Motor neuron (in vitro differentiated cells): ENCODE data around the gene ADAMTS15. TPM values are rescaled to one million over a fixed set of nuclear protein-coding genes. Genes with fewer than 3 reads are reported as not detected.
A peak's percentile ranks its signal among the peaks of the same experiment; 100 is the strongest.

Experiments
- ATAC-seq, 8 experiments: fragments of 200-7000 bp; cut with Tn5 transposase; replicated peaks in 6 of 8; 2 replicates each; pipeline ENCODE4 v1.8.0; 2021; ENCODE audit warnings: mild to moderate bottlenecking in 8 of 8, moderate library complexity in 8 of 8
- H3K27ac ChIP-seq, 2 donors: fragments of 250-450 bp; sonication (Bioruptor Pico); 2 replicates each; pipeline ENCODE4 v1.9.0; 2021; ENCODE audit warnings: antibody characterized with exemption in 2 of 2, mild to moderate bottlenecking in 2 of 2, moderate library complexity in 1 of 2
- H3K4me1 ChIP-seq, 2 donors: fragments of 250-450 bp; sonication (Bioruptor Pico); replicated peaks in 1 of 2; 2 replicates each; pipeline ENCODE4 v1.6.1; 2021; ENCODE audit warnings: antibody characterized with exemption in 2 of 2, mild to moderate bottlenecking in 2 of 2, moderate library complexity in 1 of 2
- H3K4me3 ChIP-seq, 5 donors: fragments of 250-450 bp; sonication (Bioruptor Pico); 2 replicates each; pipeline ENCODE4 v1.9.0; 2021; ENCODE audit warnings: antibody characterized with exemption in 5 of 5, mild to moderate bottlenecking in 5 of 5, moderate library complexity in 4 of 5
- WGBS, 10 experiments: fragments of 450-650 bp; shearing (Covaris generic); methylation state at CpG; one replicate each; pipeline ENCODE4 v1.0.0; 2022; 5-methylcytosine and 5-hydroxymethylcytosine counted together
- in situ Hi-C, 9 experiments: fragments of 400-800 bp; cut with MboI; loops; one replicate each; pipeline ENCODE4 v1.15.0; 2021; ENCODE audit warnings: low sequenced_read_pairs in 9 of 9, low pct_unique_long_range_greater_than_20kb in 2 of 9; ENCODE audit not compliant: unreplicated experiment in 9 of 9
- total RNA-seq, 8 experiments: library from RNA; unstranded; fragments of 300-600 nt; gene quantifications; 2 replicates each; pipeline versions ENCODE4 v1.2.3 to v1.2.4, GENCODE V29; 2022

The ADAMTS15 gene
- total RNA-seq, 8 experiments from 2014 or later: 0.52 to 55.3 (median 1.1) TPM

GRCh38 chr11:130409594-130410388, 38.7 kb upstream of the ADAMTS15 start:
- Histone ChIP-seq H3K4me3 (no peak overlapping the region), H3K27ac (no peak overlapping the region), H3K4me1 (peaks cover 0 to 6% of the 10 kb centered on the region in 2 donors)
- no peak for ATAC-seq
- WGBS, 10 experiments: 37 to 100% (median 67%) methylated on average over 1 to 5 of the region's 7 CpGs; no CpG with 5 or more reads in 1 of the 10 experiments
- in situ Hi-C loops: loop anchor here in 3 of 9 experiments (25.0 kb wide), 1 partner anchor 197 kb away; no protein-coding TSS in a partner anchor

- Histone ChIP-seq H3K4me1 (peaks cover 0 to 6% of the 10 kb centered on the region in 2 donors), H3K4me3 (no peak overlapping the region), H3K27ac (no peak overlapping the region)
- in situ Hi-C loops: loop anchor here in 3 of 9 experiments (25.0 kb wide), 1 partner anchor 199 kb away; no protein-coding TSS in a partner anchor
- no peak for ATAC-seq
- 65 to 100% (median 100%) methylated on average over 1 to 5 of the region's 11 CpGs; no CpG with 5 or more reads in 5 of the 10 experiments for WGBS, 10 experiments
Measured at GRCh38 chr11:130411223-130411622, 37.2 kb upstream of the ADAMTS15 start.

DNA sequence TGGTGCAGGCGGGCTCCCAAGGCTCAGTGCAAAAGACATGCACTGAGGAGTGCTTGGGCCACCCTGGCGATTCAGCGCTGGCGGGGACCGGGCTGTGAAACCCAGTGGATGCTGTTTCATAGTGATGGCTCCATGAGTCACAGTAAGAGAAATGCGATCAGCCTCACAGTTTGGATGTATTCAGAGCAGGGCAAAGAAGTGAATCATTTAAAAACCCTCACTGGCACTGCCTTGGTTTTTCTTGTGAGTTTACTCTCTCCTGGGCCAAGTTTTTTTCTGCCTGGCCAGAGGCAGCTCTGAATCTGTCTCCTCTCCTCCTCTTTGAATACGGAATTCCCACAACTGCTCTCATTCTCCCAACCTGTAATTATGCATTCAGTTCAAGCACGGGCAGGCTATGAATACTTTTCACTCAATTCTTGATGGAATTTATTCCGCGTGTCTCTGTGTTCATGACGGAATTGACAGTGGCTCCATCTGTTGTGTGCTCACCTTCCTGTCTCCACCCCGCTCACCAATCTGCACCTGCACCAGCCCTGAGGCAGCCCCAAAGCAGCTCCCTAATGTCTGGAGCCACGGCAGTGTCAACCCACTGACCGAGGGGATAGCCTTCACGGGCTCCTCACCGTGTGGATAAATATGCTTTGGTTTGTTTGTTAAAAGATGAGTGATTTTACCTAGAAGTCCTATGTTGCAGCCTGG, 34.9 kb upstream of the ADAMTS15 start:
- Histone ChIP-seq H3K27ac (no peak overlapping the region), H3K4me1 (peaks cover 0 to 6% of the 10 kb centered on the region in 2 donors), H3K4me3 (no peak overlapping the region)
- in situ Hi-C loops: loop anchor here in 3 of 9 experiments (25.0 kb wide), 1 partner anchor 201 kb away; no protein-coding TSS in a partner anchor
- WGBS, 10 experiments: 0 to 74% (median 60%) methylated on average over 1 to 10 of the region's 16 CpGs; no CpG with 5 or more reads in 3 of the 10 experiments
- ATAC-seq: peak; percentile 56 to 96 (median 82)

GRCh38 chr11:130414107-130415080, 34.1 kb upstream of the ADAMTS15 start:
- peak in 1 of 8 experiments; percentile 21 for ATAC-seq
- in situ Hi-C loops: loop anchor here in 3 of 9 experiments (25.0 kb wide), 1 partner anchor 202 kb away; no protein-coding TSS in a partner anchor
- peaks cover 0 to 6% of the 10 kb centered on the region in 2 donors for H3K4me1 ChIP-seq
- 54 to 100% (median 87%) methylated on average over 1 to 16 of the region's 24 CpGs for WGBS, 10 experiments
- no peak overlapping the region for H3K4me3 ChIP-seq
- no peak overlapping the region for H3K27ac ChIP-seq

DNA sequence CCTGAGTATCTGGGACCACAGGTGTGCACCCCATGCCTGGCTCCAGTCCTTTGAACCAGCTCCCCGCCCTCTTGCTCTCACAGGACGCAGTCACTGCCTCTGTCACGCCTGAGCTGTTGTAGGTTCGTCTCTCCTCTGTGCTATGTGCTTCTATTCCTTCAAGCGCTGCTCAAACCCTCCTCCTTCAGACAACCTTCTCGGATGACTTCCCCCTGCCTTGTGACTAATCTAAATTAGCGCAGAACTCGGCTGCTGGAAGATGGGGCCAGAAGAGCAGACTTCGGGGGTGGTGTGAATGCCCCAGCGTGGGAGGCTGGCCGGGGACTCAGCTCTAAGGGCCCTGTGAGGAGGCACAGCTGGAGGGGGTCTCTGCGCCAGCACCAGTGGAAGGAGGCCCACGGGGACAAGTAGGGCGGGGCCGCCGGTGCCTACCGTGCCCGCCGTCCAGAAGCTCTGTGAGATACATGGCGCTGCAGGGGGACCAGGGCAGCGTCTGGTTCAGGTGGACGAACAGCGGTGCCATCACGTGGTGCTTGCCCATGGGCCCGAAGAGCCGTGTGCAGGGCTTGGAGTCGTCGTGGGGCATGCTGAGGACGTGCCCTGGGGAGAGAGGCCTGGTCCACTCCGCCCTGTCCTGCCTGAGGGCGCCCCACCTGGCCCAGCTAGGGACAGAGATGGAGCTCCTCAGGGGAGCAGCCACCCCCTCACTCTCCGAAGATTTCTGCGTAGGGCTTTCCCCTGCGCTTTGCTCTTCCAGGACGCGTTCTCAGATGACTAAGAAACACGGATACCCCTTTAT, 32.5 kb upstream of the ADAMTS15 start:
- WGBS, 10 experiments: 80 to 100% (median 83%) methylated on average over 1 to 8 of the region's 37 CpGs; no CpG with 5 or more reads in 4 of the 10 experiments
- ATAC-seq: peak in 3 of 8 experiments; percentile 24 to 49 (median 46)
- Histone ChIP-seq H3K4me1 (peaks cover 0 to 6% of the 10 kb centered on the region in 2 donors), H3K27ac (no peak overlapping the region), H3K4me3 (no peak overlapping the region)
- in situ Hi-C loops: loop anchor here in 3 of 9 experiments (25.0 kb wide), 1 partner anchor 204 kb away; no protein-coding TSS in a partner anchor

DNA sequence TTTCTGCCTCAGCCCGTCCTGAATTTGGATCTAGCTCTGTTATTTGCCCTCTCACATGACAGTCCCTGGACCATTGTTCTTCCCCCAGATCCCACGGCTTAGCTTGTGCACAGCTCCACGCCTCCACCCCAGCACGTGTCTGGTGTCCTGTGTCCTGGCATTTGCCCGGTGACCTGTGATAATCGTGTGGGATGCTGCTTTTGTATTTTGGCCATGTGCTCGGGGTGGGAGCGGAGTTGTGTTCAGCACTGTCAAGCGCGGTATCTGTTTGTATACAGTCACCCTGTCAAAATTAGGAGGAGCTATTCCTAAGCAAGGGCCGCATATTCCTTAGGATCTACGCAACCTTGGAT, 31.9 kb upstream of the ADAMTS15 start:
- in situ Hi-C loops: loop anchor here in 3 of 9 experiments (25.0 kb wide), 1 partner anchor 204 kb away; no protein-coding TSS in a partner anchor
- Histone ChIP-seq H3K4me1 (peaks cover 0 to 6% of the 10 kb centered on the region in 2 donors), H3K4me3 (no peak overlapping the region), H3K27ac (no peak overlapping the region)
- 55 to 100% (median 83%) methylated on average over 1 to 8 of the region's 12 CpGs; no CpG with 5 or more reads in 1 of the 10 experiments for WGBS, 10 experiments
- peak in 3 of 8 experiments; percentile 45 to 77 (median 75) for ATAC-seq

- in situ Hi-C loops: loop anchor here in 3 of 9 experiments (25.0 kb wide), 1 partner anchor 205 kb away; no protein-coding TSS in a partner anchor
- 73 to 100% (median 88%) methylated on average over 4 to 7 of the region's 11 CpGs; no CpG with 5 or more reads in 4 of the 10 experiments for WGBS, 10 experiments
- ATAC-seq: no peak
- Histone ChIP-seq H3K4me1 (peaks cover 0 to 6% of the 10 kb centered on the region in 2 donors), H3K4me3 (no peak overlapping the region), H3K27ac (no peak overlapping the region)
Measured at GRCh38 chr11:130416906-130417305, 31.5 kb upstream of the ADAMTS15 start.

DNA sequence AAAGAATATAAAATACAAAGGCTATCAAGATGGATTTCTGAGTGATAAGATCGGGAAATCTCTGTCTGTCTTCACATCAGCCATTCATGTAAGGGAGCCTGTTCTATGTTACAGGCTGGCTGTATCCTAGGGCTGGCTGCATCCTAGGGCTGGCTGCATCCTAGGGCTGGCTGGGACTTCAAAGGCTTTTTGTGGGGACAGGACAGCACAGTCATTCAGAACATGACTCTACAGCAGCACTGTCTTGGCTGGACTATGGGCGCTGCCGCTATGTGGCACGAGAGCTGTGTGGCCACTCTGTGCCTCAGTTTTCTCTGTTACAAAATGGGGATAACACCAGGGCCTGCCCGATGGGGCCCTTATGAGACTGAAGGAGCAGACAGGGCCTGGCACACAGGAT, 30.2 kb upstream of the ADAMTS15 start:
- in situ Hi-C loops: loop anchor here in 3 of 9 experiments (25.0 kb wide), 1 partner anchor 206 kb away; no protein-coding TSS in a partner anchor
- no peak overlapping the region for H3K27ac ChIP-seq

GRCh38 chr11:130418756-130419155, 29.7 kb upstream of the ADAMTS15 start:
- ATAC-seq: no peak
- Histone ChIP-seq H3K4me3 (no peak overlapping the region), H3K27ac (no peak overlapping the region), H3K4me1 (peaks cover 0 to 1% of the 10 kb centered on the region in 2 donors)
- in situ Hi-C loops: loop anchor here in 3 of 9 experiments (25.0 kb wide), 1 partner anchor 206 kb away; no protein-coding TSS in a partner anchor
- 10 to 100% (median 82%) methylated on average over 1 to 6 of the region's 12 CpGs; no CpG with 5 or more reads in 3 of the 10 experiments for WGBS, 10 experiments

More for the DNA sequence above, 30.2 kb upstream of the ADAMTS15 start:
- no peak overlapping the region for H3K4me3 ChIP-seq
- WGBS, 10 experiments: 0 to 100% (median 61%) methylated on average over 1 to 5 of the region's 5 CpGs; no CpG with 5 or more reads in 4 of the 10 experiments
- H3K4me1 ChIP-seq: peaks cover 0 to 5% of the 10 kb centered on the region in 2 donors
- no peak for ATAC-seq

DNA sequence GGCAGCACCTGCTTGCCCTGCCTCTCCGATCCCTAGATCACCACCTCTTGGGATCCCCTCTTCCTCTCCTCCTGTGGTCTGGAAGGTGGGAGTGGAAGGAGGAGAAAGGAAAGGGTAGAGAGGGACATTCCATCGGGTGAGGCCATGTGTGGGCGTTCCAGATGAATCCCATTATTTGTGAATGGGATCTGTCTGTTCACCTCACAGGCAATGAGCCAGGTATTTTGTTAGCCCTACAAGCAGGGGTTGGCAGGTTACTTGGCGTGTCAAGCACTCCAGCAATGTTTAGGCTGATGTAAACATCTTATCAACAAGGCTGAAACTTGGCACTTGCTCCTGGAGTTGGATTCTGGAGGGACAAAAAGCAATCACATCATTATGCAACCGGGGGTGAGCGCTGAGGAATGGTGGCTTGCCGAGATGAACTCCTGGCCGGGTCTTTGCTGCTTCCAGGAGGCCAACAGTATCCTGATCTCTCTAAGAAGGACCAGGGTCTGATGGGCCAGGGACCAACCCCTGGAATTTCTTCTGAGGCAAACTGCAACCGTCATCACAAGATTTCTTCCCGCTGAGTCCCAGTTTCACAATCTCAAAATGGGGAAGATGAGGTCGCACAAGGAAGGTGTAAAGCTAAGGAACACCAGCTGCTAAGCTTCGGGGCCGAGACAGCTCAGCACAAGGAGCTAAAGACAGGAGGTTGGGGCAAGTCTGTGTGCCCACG, 27.8 kb upstream of the ADAMTS15 start:
- WGBS, 10 experiments: 38 to 97% (median 84%) methylated on average over 1 to 10 of the region's 14 CpGs; no CpG with 5 or more reads in 1 of the 10 experiments
- in situ Hi-C loops: loop anchor here in 4 of 9 experiments (10.0 to 25.0 kb wide), 2 partner anchors 206 to 208 kb away; no protein-coding TSS in a partner anchor

More for the DNA sequence above, 27.8 kb upstream of the ADAMTS15 start:
- Histone ChIP-seq H3K4me1 (no peaks in the 10 kb centered on the region), H3K27ac (no peak overlapping the region), H3K4me3 (no peak overlapping the region)
- no peak for ATAC-seq
